Dedifferentiated amniotic fluid mesenchymal stem cell (primary cell): ENCODE measurements around the gene PPP2R5C.

Experiments used
- DNase-seq: peaks from one replicate; pipeline ENCODE4 v3.0.0-alpha.2; 2016; ENCODE audit errors: extremely low spot score

PPP2R5C gene

GRCh38 chr14:101887219-101887618 lies 125.7 kb downstream of the PPP2R5C start:
- DNase-seq: no peak

- no peak for DNase-seq
Measured at GRCh38 chr14:101888182-101888581, 126.7 kb downstream of the PPP2R5C start.

- no peak for DNase-seq
Measured at GRCh38 chr14:101889366-101889765, 127.9 kb downstream of the PPP2R5C start.

GRCh38 chr14:101889898-101890297 lies 128.4 kb downstream of the PPP2R5C start:
- DNase-seq: no peak

GRCh38 chr14:101891471-101891870 lies 130.0 kb downstream of the PPP2R5C start:
- no peak for DNase-seq

- DNase-seq: no peak
Measured at GRCh38 chr14:101893759-101894158, 132.2 kb downstream of the PPP2R5C start.

GRCh38 chr14:101894365-101895081 lies 133.0 kb downstream of the PPP2R5C start:
- DNase-seq: no peak

- DNase-seq: no peak
Measured at GRCh38 chr14:101895256-101895655, 133.7 kb downstream of the PPP2R5C start.

- DNase-seq: no peak
Measured at GRCh38 chr14:101897326-101897725, 135.8 kb downstream of the PPP2R5C start.

GRCh38 chr14:101898416-101898815 lies 136.9 kb downstream of the PPP2R5C start:
- DNase-seq: no peak

GRCh38 chr14:101899263-101899662 lies 137.8 kb downstream of the PPP2R5C start:
- DNase-seq: no peak

GRCh38 chr14:101900253-101900652 lies 138.7 kb downstream of the PPP2R5C start:
- no peak for DNase-seq

GRCh38 chr14:101903111-101903561 lies 141.6 kb downstream of the PPP2R5C start:
- no peak for DNase-seq

- no peak for DNase-seq
Measured at GRCh38 chr14:101905614-101906013, 144.1 kb downstream of the PPP2R5C start.

- no peak for DNase-seq
Measured at GRCh38 chr14:101906645-101907044, 145.1 kb downstream of the PPP2R5C start.

GRCh38 chr14:101907619-101908018 lies 146.1 kb downstream of the PPP2R5C start:
- no peak for DNase-seq

GRCh38 chr14:101908795-101909194 lies 147.3 kb downstream of the PPP2R5C start:
- DNase-seq: no peak

- no peak for DNase-seq
Measured at GRCh38 chr14:101909371-101910096, 148.0 kb downstream of the PPP2R5C start.

GRCh38 chr14:101912841-101913240 lies 151.3 kb downstream of the PPP2R5C start:
- no peak for DNase-seq

GRCh38 chr14:101914083-101914482 lies 152.6 kb downstream of the PPP2R5C start:
- no peak for DNase-seq

GRCh38 chr14:101915871-101916815 lies 154.6 kb downstream of the PPP2R5C start:
- no peak for DNase-seq

- no peak for DNase-seq
Measured at GRCh38 chr14:101916816-101917412, 155.4 kb downstream of the PPP2R5C start.
